GM21360 (cell line): Measurements from ENCODE around the gene RAB6D.
"Not testable (repeated sequence)": the region's sequence is repeated elsewhere in the genome, so short reads cannot be mapped to it uniquely, and the experiment has no call there.

Experiments used
- ATAC-seq: cut with Tn5 transposase; IDR thresholded peaks from one replicate; pipeline ENCODE4 v1.9.1; 2021; ENCODE audit warnings: mild to moderate bottlenecking, moderate library complexity; ENCODE audit not compliant: unreplicated experiment

The RAB6D gene

DNA sequence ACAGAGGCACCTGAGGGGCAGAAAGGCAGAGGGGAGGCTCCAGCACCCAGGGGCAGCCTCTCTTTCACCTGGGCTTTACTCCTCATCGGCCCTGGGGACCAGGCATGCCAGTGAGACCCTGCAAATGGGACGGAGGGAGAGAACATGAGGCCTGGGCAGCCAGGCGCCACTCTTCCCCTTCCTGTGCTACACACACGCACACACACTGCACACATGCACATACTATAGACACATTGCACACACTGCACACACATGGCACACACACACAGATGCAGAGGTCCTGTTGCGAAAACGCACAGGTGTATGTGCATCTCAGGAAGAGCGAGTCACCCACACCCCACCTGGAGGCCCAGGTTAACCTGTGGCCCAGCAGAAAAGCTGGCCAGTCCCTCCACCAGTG, 3.4 kb upstream of the RAB6D start:
- ATAC-seq: no peak

DNA sequence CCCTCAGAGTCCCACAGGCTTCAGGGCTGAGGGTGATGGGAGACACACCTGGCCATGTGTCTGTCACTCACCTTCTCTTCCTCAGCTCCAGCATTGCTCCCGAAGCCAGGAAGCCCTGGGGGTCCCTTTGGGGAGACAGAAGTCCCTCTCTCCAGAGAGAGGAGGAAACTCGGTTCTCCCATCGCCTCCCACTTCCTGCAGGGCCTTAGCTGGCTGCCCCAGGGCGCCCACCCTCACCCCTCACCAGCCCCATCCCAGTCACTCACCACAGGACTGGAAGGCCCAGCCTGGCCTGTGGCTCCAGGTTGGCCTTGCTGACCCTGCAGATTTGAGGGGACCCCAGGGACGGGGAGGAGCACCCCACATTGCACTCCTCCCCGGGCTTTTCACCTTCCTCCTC, 2.7 kb upstream of the RAB6D start:
- ATAC-seq: no peak

- ATAC-seq: no peak
These were observed 1.5 kb upstream of the RAB6D start for GRCh38 chr2:131365452-131365851.

DNA sequence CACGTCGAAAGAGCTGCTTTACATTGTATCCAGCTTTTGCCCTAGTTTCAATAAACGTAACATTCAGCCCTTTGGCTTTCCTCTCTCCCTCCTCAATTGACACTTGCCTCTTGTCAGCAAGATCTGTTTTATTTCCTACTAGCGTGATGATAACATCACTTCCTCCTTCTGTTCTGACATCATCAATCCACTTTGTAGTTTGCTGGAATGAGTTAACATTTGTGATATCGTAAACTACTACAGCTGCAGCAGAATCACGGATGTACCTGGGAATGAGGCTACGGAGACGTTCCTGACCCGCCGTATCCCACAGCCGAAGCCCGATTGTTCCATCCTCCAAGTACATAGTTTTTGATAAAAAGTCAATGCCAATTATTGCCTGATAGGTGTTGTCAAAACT, 755 bp downstream of the RAB6D start:
- not testable (repeated sequence) for ATAC-seq

GRCh38 chr2:131361773-131362172, 2.2 kb downstream of the RAB6D start:
- ATAC-seq: not testable (repeated sequence)

DNA sequence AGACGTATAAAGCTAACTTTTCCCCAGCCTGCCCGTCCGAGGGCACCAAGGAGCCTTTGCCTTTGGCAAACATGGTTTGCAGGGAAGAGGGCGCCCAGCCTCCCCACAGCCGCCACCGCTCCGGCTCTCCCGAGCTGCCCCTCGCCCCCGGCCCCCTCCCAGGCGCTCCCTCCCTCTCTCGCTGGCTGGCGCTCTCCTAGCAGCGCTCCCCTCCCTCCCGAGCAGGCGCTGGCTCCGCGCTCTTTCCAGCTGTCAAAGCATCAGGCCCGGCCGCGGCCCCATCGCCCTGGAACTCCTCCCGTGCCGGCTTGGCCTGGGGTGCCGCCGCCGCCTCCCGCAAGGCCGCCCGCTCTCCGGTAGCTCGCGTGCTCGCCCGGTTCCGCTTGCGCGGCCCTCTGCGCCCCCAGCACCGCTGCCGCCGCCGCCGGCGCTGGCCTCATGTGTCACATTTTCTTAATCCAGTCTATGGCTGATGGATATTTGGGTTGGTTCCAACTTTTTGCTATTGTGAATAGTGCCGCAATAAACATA, 10.7 kb downstream of the RAB6D start:
- ATAC-seq: not testable (repeated sequence)

- ATAC-seq: no peak
These were observed 14.9 kb downstream of the RAB6D start for GRCh38 chr2:131349021-131349420.

GRCh38 chr2:131347035-131347434, 16.9 kb downstream of the RAB6D start:
- ATAC-seq: not testable (repeated sequence)

DNA sequence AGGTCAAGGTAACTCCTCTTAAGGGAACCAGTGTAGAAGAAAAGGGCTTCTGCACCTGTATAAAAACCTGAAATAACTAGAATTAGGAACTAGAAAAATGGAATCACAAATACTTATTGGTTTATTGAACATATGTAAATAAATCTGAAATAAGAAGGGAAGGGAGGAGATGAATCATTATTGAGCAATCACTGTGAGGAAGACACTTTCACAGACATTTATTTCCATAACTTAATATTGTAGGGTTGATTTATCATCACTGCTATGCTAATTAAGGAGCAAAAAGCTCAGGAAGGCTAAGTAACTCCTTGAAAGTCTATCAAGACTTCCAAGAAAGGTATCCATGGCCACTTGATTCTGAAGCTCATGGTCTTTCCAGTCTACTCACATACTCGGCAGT, 24.7 kb downstream of the RAB6D start:
- ATAC-seq: not testable (repeated sequence)

DNA sequence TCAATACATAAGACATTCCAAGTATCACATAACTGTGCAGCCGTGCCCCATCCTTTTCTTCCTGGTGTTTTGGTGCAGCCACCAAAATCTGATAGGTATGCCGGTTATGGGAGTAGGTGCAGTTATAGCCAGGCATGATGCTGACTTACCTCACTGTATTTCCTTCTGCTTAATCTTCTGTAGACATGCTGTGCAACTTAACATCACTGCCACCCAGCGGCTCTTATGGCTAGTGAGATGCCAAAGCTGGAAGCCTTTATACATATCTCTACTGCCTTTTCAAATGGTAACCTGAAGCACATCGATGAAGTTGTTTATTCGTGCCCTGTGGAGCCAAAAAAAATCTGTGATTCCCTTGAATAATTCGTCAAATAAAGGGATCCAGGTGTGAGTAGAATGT, 28.6 kb downstream of the RAB6D start:
- not testable (repeated sequence) for ATAC-seq

DNA sequence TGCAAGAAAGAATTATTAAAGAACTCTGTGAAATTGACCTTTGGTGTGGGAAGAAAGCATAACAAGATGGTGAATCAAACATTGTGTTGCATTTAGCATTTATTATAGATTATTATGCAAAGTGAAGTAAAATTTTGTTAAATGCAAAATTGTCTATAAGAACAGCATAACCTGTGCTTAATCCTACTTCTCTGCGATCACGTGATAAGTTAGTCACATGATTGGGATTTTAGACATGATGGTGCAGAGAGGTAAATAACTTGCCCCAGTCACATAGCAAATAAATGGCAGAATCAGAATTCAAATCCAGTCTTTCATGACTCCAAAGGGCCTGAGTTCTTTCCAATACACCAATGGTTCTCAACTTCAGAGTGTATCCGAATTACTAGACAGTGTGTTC, 31.3 kb downstream of the RAB6D start:
- not testable (repeated sequence) for ATAC-seq

DNA sequence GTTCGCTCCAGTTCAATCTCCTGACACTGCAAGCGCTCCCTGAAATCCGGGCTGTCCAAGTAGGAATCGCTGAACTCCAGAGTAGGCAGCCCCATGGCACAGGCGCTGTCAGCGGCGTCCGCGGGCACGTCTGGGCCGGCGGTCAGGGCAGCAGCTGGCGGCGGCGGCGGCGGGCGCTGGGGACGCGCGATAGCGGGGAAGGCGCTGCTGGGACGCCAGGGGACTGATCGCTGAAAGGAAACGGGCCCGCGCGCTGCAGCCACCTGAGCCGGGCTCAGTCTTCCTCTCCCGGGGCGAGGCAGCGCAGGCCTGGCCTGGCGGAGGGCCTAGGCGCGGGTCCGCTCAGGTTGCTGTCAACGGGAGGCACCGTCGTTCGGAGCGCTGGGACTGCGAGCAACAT, 33.0 kb downstream of the RAB6D start:
- not testable (repeated sequence) for ATAC-seq

DNA sequence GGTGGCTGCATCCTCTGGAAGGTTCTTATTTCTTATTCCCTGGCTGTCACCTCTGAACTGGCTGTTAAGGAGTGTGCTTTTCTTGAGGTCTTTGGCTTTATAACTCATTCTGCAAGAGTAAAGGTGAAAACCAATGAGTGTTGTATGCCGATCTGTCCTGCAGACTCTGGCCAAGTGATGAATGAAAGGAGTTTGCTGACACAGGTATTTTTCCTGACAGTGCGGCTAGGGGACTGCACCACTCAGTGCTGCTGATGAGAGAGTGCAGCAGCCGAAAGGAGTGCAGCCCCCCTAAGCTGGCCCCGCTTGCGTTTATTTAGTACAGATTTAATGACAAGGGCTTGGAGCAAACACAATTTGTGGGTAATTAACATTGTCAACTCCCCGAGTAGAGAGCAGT, 41.8 kb downstream of the RAB6D start:
- ATAC-seq: no peak

DNA sequence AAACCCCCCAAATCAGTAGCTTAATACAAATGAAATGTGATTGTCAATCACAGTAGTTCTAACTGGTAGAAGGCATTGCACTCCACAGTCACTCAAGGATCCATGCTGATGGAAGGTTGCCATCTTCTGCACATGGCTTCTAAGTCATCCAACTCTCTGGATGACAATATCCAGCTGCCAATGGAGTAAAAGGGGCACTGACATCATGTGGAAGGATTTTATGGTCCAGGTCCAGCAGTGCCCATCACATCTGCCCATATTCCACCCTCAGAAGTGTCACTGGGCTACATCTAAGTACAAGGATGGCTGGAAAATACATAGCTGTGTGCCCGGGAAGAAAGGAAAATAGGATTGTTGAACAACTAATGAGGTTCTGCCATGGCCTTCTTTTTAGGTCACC, 42.6 kb downstream of the RAB6D start:
- ATAC-seq: not testable (repeated sequence)

DNA sequence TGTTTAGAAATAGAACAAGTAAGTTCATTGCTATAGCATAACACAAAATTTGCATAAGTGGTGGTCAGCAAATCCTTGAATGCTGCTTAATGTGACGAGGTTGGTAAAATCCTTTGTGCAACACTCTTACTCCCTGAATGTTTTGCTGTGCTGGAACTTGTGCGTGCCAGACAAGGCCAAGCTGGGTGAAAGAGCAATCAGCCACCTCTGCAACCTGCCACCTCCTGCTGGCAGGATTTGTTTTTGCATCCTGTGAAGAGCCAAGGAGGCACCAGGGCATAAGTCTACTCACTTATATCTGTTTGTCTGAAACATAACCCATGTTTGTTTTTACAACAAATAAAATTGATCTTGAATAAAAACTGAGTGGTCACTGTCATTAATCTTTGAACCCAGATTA, 53.0 kb downstream of the RAB6D start:
- not testable (repeated sequence) for ATAC-seq
